Uterus (tissue), 4 donors: ENCODE data around the gene GPR158. TPM values are rescaled to one million over a fixed set of nuclear protein-coding genes. Genes with fewer than 3 reads are reported as not detected.

ENCODE experiments used
- DNase-seq, 2 donors: peaks; one replicate each; pipeline ENCODE4 v3.0.0-alpha.2; 2019 to 2020
- H3K27ac ChIP-seq, 2 donors: fragments of 200-600 bp; sonication (generic); 1 replicate in 1 of 2; 2 replicates in 1 of 2; pipeline ENCODE4 v1.5.1; 2016 to 2018
- H3K27me3 ChIP-seq, 2 donors: fragments of 200-600 bp; sonication (generic); one replicate each; pipeline ENCODE4 v1.5.1; 2018 to 2019; ENCODE audit warnings: control low read depth in 1 of 2
- H3K36me3 ChIP-seq, 2 donors: fragments of 200-600 bp; sonication (generic); one replicate each; pipeline ENCODE4 v1.5.1; 2019; ENCODE audit warnings: control low read depth in 1 of 2
- H3K4me1 ChIP-seq, 2 donors: fragments of 200-600 bp; sonication (generic); one replicate each; pipeline ENCODE4 v1.5.1; 2018 to 2019; ENCODE audit warnings: control low read depth in 1 of 2
- H3K4me3 ChIP-seq, 2 donors: fragments of 200-600 bp; sonication (generic); 1 replicate in 1 of 2; 2 replicates in 1 of 2; pipeline ENCODE4 v1.5.1; 2018 to 2019; ENCODE audit warnings: mild to moderate bottlenecking in 1 of 2
- H3K9me3 ChIP-seq, 2 donors: fragments of 200-600 bp; sonication (generic); one replicate each; pipeline ENCODE4 v1.5.1; 2019; ENCODE audit warnings: control low read depth in 1 of 2
- POLR2A ChIP-seq, 2 donors: fragments of 450-650 bp; IDR thresholded peaks; one replicate each; pipeline ENCODE4 v1.6.1; 2016; ENCODE audit warnings: antibody characterized with exemption in 2 of 2, mild to moderate bottlenecking in 1 of 2, moderate library complexity in 1 of 2
- intact Hi-C: fragments of 100-400 bp; cut with DNase I; formaldehyde crosslinking; loops from one replicate; pipeline ENCODE4 v1.15.1; 2023; ENCODE audit warnings: low total_unique reads
- total RNA-seq, 4 donors: library from RNA; depleted of rRNA in 3 of 4; stranded (reverse); fragments of >200 nt in 3 of 4; gene quantifications; one replicate each; pipeline versions ENCODE4 v1.1.0 to v1.2.4, GENCODE V29; 2014 to 2023
- TF ChIP-seq, protein P1 (sequence below), 4 experiments: fragments of 200-600 bp in 2 of 4; fragments of 450-650 bp in 2 of 4; sonication (generic) in 2 of 4; IDR thresholded peaks; one replicate each; pipeline ENCODE4 v1.5.1; 2016 to 2019; ENCODE audit warnings: antibody characterized with exemption in 4 of 4, mild to moderate bottlenecking in 2 of 4, moderate library complexity in 1 of 4
- donor health status: DM: yes; HTN: yes; CAD: no.

The GPR158 gene
- total RNA-seq, 4 donors from 2014 or later, result 0.07 TPM; not detected in 3

DNA sequence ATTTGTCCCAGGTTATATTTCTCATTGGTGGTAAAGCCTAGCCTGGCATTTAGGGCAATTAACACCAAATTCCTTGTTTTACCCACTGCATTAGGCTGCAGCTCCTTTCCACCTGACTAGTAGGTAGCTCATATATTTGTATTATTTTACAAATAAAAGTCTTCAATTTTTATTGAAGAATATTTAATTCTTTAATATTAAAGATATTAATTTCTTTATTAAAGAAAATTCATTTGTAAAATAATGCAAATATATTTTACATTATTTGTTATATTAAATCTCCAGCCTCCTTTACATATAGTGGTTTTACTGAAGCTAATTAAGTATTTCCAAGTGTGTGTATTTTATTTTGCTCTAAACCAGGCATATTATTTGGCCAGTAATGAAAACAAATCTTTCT is 361.2 kb downstream of the GPR158 start:
- Histone ChIP-seq H3K36me3 (no peaks in the 10 kb centered on the region), H3K4me1 (no peaks in the 10 kb centered on the region), H3K27ac (no peak overlapping the region), H3K4me3 (no peak overlapping the region), H3K9me3 (no peaks in the 10 kb centered on the region), H3K27me3 (no peaks in the 10 kb centered on the region)
- no peak for TF ChIP-seq POLR2A (IDR thresholded peaks at IDR 0.05)
- TF ChIP-seq, protein P1, sequence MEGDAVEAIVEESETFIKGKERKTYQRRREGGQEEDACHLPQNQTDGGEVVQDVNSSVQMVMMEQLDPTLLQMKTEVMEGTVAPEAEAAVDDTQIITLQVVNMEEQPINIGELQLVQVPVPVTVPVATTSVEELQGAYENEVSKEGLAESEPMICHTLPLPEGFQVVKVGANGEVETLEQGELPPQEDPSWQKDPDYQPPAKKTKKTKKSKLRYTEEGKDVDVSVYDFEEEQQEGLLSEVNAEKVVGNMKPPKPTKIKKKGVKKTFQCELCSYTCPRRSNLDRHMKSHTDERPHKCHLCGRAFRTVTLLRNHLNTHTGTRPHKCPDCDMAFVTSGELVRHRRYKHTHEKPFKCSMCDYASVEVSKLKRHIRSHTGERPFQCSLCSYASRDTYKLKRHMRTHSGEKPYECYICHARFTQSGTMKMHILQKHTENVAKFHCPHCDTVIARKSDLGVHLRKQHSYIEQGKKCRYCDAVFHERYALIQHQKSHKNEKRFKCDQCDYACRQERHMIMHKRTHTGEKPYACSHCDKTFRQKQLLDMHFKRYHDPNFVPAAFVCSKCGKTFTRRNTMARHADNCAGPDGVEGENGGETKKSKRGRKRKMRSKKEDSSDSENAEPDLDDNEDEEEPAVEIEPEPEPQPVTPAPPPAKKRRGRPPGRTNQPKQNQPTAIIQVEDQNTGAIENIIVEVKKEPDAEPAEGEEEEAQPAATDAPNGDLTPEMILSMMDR (IDR thresholded peaks at IDR 0.05), result no peak
- intact Hi-C loops, result no loop called here
- no peak for DNase-seq

DNA sequence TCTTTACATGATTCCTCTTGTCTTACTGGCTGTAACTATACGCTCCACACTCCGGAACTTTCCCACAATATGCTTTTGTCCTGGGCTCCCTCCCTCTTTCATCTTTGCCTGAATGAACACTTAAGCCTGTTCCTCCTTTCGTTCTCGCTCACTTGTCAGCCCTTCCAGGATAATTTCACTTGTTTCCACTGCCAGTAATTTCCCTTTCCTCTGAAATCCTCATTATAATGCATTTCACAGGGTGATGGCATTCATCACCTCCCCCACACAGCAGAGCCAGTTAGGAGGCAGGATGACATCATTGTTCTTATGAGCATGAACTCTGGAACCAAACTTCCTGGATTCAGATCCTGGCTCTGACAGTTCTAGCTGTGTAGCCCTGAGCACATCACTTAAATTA is 372.6 kb downstream of the GPR158 start:
- intact Hi-C loops, result no loop called here
- no peaks in the 10 kb centered on the region for H3K36me3 ChIP-seq
- no peak overlapping the region for H3K4me3 ChIP-seq
- H3K9me3 ChIP-seq, result no peaks in the 10 kb centered on the region
- H3K27ac ChIP-seq, result no peak overlapping the region
- DNase-seq, result no peak
- H3K4me1 ChIP-seq, result no peaks in the 10 kb centered on the region
- no peaks in the 10 kb centered on the region for H3K27me3 ChIP-seq
- TF ChIP-seq, protein P1 (IDR thresholded peaks at IDR 0.05), result no peak
- no peak for TF ChIP-seq POLR2A (IDR thresholded peaks at IDR 0.05)

DNA sequence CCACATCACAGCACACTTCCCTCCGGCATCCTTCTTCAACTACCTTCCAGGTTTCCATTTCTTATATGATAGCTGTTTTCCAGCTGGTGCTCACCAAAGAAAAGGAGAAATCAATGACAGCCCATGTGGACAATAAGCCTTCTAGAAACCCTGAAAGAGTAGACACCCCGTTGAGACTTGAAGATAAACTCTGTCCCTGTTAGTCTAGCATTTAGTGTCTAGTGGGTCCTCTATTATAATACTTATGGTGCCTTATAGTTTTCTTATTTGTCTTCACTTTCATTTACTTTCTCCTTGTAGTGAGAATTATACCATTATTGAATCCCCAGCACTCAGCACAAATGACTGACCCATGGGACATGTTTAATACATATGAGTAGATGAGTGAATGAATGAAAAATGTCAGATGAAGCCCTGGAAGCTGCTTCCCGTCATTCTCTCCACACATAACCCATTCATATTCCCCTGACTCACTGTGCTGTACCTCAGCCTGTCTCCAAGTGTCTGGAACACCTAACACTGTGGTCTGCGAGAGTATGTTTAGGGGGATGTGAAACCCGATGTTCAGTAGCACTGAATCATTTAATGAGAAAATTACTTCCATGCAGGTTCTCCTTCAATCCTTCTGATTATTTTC is 377.6 kb downstream of the GPR158 start:
- TF ChIP-seq POLR2A (IDR thresholded peaks at IDR 0.05), result no peak
- TF ChIP-seq, protein P1 (IDR thresholded peaks at IDR 0.05), result no peak
- H3K4me1 ChIP-seq, result no peaks in the 10 kb centered on the region
- intact Hi-C loops, result no loop called here
- H3K9me3 ChIP-seq, result no peaks in the 10 kb centered on the region
- no peak overlapping the region for H3K4me3 ChIP-seq
- no peaks in the 10 kb centered on the region for H3K27me3 ChIP-seq
- H3K27ac ChIP-seq, result no peak overlapping the region
- no peaks in the 10 kb centered on the region for H3K36me3 ChIP-seq
- DNase-seq, result no peak

DNA sequence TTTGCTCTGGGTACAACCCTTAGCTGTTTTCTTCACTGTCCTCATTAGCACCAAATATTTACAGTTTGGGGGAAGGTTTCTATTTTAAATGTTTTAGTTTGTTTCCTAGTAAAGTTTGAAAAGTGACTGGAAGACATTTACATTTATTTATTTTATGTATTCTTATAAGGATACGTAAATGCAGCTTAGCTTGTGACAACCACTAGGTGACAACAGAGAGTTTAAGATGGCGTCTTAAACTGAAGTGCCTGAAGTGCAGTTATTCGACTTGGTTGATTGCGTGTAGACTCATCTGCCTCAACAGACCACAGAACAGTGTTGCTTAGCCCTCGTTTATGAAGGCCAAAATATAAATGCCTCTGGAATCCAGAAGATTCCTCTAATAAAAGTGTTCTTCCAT is 381.1 kb downstream of the GPR158 start:
- H3K27me3 ChIP-seq, result no peaks in the 10 kb centered on the region
- intact Hi-C loops, result no loop called here
- DNase-seq, result no peak
- H3K4me3 ChIP-seq, result no peak overlapping the region
- TF ChIP-seq, protein P1 (IDR thresholded peaks at IDR 0.05), result no peak
- no peak for TF ChIP-seq POLR2A (IDR thresholded peaks at IDR 0.05)
- H3K4me1 ChIP-seq, result no peaks in the 10 kb centered on the region
- no peaks in the 10 kb centered on the region for H3K36me3 ChIP-seq
- no peak overlapping the region for H3K27ac ChIP-seq
- H3K9me3 ChIP-seq, result no peaks in the 10 kb centered on the region

DNA sequence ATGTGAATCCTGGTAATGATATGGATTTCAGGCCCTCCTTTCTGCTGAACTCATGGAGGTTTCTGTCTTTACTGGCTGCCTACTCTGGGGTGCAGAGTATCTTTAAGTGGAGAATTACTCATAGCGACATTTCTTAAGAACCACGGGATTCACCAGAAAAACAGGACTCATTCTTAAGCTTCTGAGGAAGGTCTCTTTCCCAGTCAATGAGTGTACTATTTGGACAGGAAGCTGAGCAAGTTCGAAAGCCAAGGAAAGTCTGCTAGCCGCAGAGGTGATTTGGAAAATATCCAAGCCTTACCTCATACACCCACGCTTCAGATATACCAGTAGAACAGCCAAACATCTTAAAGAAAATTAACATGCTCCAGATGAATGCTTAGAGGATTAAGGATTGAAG is 381.7 kb downstream of the GPR158 start:
- Histone ChIP-seq H3K36me3 (no peaks in the 10 kb centered on the region), H3K27ac (no peak overlapping the region), H3K27me3 (no peaks in the 10 kb centered on the region), H3K9me3 (no peaks in the 10 kb centered on the region), H3K4me1 (no peaks in the 10 kb centered on the region), H3K4me3 (no peak overlapping the region)
- no peak for DNase-seq
- TF ChIP-seq POLR2A (IDR thresholded peaks at IDR 0.05), result no peak
- TF ChIP-seq, protein P1 (IDR thresholded peaks at IDR 0.05), result no peak
- intact Hi-C loops, result no loop called here
